Upper lobe of right lung (tissue), 1 donor: ENCODE measurements around the gene CCNF. TPM values are rescaled to one million over a fixed set of nuclear protein-coding genes. Genes with fewer than 3 reads are reported as not detected.

Experiments used
- ATAC-seq: fragments of 200-7000 bp; cut with Tn5 transposase; one replicate; pipeline ENCODE4 v1.9.1; 2020; ENCODE audit warnings: mild to moderate bottlenecking, moderate library complexity
- DNase-seq: peaks from one replicate; pipeline ENCODE4 v3.0.0-alpha.2; 2020
- H3K27ac ChIP-seq: fragments of 200-600 bp; one replicate; pipeline ENCODE4 v1.8.0; 2022
- H3K27me3 ChIP-seq: fragments of 200-600 bp; one replicate; pipeline ENCODE4 v1.8.0; 2022; ENCODE audit warnings: mild to moderate bottlenecking
- H3K36me3 ChIP-seq: fragments of 200-600 bp; one replicate; pipeline ENCODE4 v1.8.0; 2022
- H3K4me1 ChIP-seq: fragments of 200-600 bp; one replicate; pipeline ENCODE4 v1.8.0; 2022
- H3K4me3 ChIP-seq: fragments of 200-600 bp; one replicate; pipeline ENCODE4 v1.8.0; 2022; ENCODE audit warnings: mild to moderate bottlenecking
- H3K9me3 ChIP-seq: fragments of 200-600 bp; one replicate; pipeline ENCODE4 v1.8.0; 2022
- CTCF ChIP-seq: fragments of 200-600 bp; IDR thresholded peaks from one replicate; pipeline ENCODE4 v1.8.0; 2022; ENCODE audit warnings: antibody characterized with exemption
- intact Hi-C: fragments of 100-400 bp; cut with DNase I; formaldehyde crosslinking; loops from one replicate; pipeline ENCODE4 v1.11.0; 2022
- total RNA-seq: library from RNA; stranded (reverse); fragmentation: NEBNext Ultra II Directional; extraction: Animal tissue kit (Norgen Biotek cat#: 25700); gene quantifications from one replicate; pipeline ENCODE4 v1.2.1, GENCODE V29; 2021
- donor health status: DM: no; HTN: yes; CAD: no; lungs with severe emphysema.

CCNF gene
- total RNA-seq, 1 donor from 2014 or later, result 3.6 TPM

- H3K4me3 ChIP-seq, result no peak overlapping the region
- DNase-seq, result no peak
- intact Hi-C loops, result no loop called here
- no peak overlapping the region for H3K27ac ChIP-seq
- no peak for TF ChIP-seq CTCF
- H3K9me3 ChIP-seq, result no peaks in the 10 kb centered on the region
- no peaks in the 10 kb centered on the region for H3K4me1 ChIP-seq
- H3K27me3 ChIP-seq, result no peaks in the 10 kb centered on the region
- H3K36me3 ChIP-seq, result no peaks in the 10 kb centered on the region
- ATAC-seq, result no peak
Measured at GRCh38 chr16:2386990-2387389, 42.3 kb upstream of the CCNF start.

- ATAC-seq (no peak), DNase-seq (no peak)
- Histone ChIP-seq H3K27ac (no peak overlapping the region), H3K9me3 (no peaks in the 10 kb centered on the region), H3K36me3 (no peaks in the 10 kb centered on the region), H3K27me3 (no peaks in the 10 kb centered on the region), H3K4me3 (no peak overlapping the region), H3K4me1 (no peaks in the 10 kb centered on the region)
- TF ChIP-seq CTCF, result no peak
- intact Hi-C loops, result no loop called here
Measured at GRCh38 chr16:2388139-2388874, 40.9 kb upstream of the CCNF start.

GRCh38 chr16:2388875-2389433, 40.3 kb upstream of the CCNF start:
- Histone ChIP-seq H3K27ac (no peak overlapping the region), H3K27me3 (no peaks in the 10 kb centered on the region), H3K4me3 (no peak overlapping the region), H3K36me3 (no peaks in the 10 kb centered on the region), H3K9me3 (no peaks in the 10 kb centered on the region), H3K4me1 (no peaks in the 10 kb centered on the region)
- ATAC-seq (peak; percentile 48), DNase-seq (no peak)
- no peak for TF ChIP-seq CTCF
- intact Hi-C loops, result no loop called here

GRCh38 chr16:2392025-2392424, 37.2 kb upstream of the CCNF start:
- Histone ChIP-seq H3K27me3 (no peaks in the 10 kb centered on the region), H3K9me3 (no peaks in the 10 kb centered on the region), H3K36me3 (no peaks in the 10 kb centered on the region), H3K4me1 (no peaks in the 10 kb centered on the region), H3K27ac (no peak overlapping the region), H3K4me3 (no peak overlapping the region)
- DNase-seq (no peak), ATAC-seq (no peak)
- intact Hi-C loops, result no loop called here
- TF ChIP-seq CTCF, result no peak

GRCh38 chr16:2398520-2398919, 30.7 kb upstream of the CCNF start:
- no peak overlapping the region for H3K27ac ChIP-seq
- no peaks in the 10 kb centered on the region for H3K27me3 ChIP-seq
- H3K4me1 ChIP-seq, result no peaks in the 10 kb centered on the region
- H3K36me3 ChIP-seq, result no peaks in the 10 kb centered on the region
- ATAC-seq (no peak), DNase-seq (no peak)
- no peak for TF ChIP-seq CTCF
- intact Hi-C loops, result no loop called here
- no peaks in the 10 kb centered on the region for H3K9me3 ChIP-seq
- no peak overlapping the region for H3K4me3 ChIP-seq
